ENCODE measurements around the gene COL4A1.

DNA sequence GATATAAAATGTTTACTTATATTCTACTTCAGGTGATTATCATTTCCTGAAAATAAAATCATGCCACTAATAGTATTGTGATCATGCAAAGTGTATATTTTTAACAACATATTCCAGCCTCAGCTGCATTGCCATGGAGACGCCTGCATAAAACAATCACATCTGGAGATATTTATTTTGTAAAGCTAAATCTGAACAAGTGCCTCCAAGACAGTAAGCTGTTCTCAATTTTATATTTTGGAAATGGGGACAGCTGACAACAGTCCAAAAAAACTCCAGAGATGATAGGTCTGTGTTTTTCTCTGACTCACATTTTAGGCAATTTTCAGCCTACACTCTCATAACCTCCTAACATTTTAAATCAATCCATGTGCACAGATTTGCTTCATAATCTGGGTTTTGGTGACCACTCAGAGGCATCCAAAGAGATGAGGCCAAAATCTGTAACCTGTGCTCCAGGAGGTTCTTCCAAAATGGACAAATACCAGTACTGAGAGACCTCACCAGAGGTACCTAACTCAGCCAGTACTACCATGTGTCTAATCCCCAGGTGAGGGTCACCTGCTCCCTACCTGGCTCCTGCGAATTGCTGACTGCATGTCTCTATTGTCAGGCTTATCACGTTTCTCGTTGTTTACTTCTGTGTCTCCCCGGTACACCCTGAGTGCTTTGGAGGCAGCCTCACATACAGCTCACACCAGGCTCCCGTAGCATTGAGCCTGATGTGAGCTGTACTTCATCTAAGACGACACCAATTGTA lies 62.7 kb downstream of the COL4A1 start:
- TF ChIP-seq NR2F2 (IDR thresholded peaks at IDR 0.05; ENCODE audit: borderline replicate concordance, low read depth) (no peak), MIXL1 (CRISPR knock-in tag; IDR thresholded peaks at IDR 0.05) (no peak)
- TF ChIP-seq, protein P1, sequence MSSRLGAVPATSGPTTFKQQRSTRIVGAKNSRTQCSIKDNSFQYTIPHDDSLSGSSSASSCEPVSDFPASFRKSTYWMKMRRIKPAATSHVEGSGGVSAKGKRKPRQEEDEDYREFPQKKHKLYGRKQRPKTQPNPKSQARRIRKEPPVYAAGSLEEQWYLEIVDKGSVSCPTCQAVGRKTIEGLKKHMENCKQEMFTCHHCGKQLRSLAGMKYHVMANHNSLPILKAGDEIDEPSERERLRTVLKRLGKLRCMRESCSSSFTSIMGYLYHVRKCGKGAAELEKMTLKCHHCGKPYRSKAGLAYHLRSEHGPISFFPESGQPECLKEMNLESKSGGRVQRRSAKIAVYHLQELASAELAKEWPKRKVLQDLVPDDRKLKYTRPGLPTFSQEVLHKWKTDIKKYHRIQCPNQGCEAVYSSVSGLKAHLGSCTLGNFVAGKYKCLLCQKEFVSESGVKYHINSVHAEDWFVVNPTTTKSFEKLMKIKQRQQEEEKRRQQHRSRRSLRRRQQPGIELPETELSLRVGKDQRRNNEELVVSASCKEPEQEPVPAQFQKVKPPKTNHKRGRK (CRISPR knock-in tag; IDR thresholded peaks at IDR 0.05), result no peak
- TF ChIP-seq, protein P2, sequence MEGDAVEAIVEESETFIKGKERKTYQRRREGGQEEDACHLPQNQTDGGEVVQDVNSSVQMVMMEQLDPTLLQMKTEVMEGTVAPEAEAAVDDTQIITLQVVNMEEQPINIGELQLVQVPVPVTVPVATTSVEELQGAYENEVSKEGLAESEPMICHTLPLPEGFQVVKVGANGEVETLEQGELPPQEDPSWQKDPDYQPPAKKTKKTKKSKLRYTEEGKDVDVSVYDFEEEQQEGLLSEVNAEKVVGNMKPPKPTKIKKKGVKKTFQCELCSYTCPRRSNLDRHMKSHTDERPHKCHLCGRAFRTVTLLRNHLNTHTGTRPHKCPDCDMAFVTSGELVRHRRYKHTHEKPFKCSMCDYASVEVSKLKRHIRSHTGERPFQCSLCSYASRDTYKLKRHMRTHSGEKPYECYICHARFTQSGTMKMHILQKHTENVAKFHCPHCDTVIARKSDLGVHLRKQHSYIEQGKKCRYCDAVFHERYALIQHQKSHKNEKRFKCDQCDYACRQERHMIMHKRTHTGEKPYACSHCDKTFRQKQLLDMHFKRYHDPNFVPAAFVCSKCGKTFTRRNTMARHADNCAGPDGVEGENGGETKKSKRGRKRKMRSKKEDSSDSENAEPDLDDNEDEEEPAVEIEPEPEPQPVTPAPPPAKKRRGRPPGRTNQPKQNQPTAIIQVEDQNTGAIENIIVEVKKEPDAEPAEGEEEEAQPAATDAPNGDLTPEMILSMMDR (CRISPR knock-in tag; IDR thresholded peaks at IDR 0.05), result no peak
